ENCODE data around the gene KDELR1. TPM values are rescaled to one million over a fixed set of nuclear protein-coding genes. Genes with fewer than 3 reads are reported as not detected.
A peak's percentile ranks its signal among the peaks of the same experiment; 100 is the strongest.

KDELR1 gene
- total and polyA plus RNA-seq, 2 of the 13 experiments (the other 11 are each of a cell fraction or from before 2014, with no cell fraction given): 134 to 185 TPM

DNA sequence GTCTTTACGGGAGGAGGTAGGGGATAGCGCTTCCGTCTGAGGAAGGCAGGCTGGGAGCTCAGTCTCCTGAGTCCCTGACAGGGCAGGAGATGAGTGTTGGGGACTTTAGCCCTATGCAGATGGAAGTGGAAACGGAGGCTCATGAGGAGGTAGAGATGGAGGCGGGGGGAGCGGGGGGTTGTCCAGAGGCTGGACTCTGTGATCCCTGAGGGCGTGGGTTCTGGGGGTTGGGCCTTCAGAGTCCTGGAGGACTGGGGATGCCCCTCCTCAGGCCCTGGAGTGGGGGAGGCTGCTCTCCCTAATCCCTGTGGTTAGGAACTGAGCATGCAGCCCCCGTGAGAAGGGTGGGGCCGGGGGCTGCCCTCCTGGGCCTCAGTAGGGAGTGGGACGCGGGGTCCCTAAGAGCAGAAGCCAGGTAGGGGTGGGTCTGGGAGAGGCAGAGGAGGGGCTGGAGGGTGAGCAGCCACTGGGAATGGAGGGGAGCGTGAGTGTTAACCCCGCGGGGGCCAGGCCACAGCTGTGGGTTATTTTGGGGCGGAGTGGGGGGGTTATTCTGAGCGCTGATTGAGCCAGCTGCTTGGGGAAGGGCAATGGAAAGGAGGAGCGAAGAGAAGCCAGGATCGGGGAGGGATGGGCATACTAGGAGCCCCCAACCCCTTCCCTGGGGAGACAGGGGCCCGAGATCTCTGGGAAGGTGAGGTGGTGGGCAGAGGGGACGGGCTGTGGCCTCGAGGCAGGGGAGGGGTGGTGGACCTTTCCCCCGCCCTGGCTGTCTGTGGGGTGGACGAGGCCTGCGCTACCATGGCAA lies 4.9 kb upstream of the KDELR1 start (continued):
- TF ChIP-seq ADNP (CRISPR knock-in tag; IDR thresholded peaks at IDR 0.05) (no peak), ZNF331 (CRISPR knock-in tag; IDR thresholded peaks at IDR 0.05) (no peak), ZNF709 (CRISPR knock-in tag; IDR thresholded peaks at IDR 0.05) (no peak), SKI (IDR thresholded peaks at IDR 0.05; ENCODE audit: partially characterized antibody) (no peak), KMT2A (CRISPR knock-in tag; IDR thresholded peaks at IDR 0.05) (no peak), DR1 (CRISPR knock-in tag; IDR thresholded peaks at IDR 0.05) (no peak), SCMH1 (CRISPR knock-in tag; IDR thresholded peaks at IDR 0.05; ENCODE audit: borderline replicate concordance) (no peak), PRMT3 (CRISPR knock-in tag; IDR thresholded peaks at IDR 0.05; ENCODE audit: borderline replicate concordance, low read depth) (no peak), ISX (CRISPR knock-in tag; conservative IDR thresholded peaks at IDR 0.05) (no peak), HNF4A (CRISPR knock-in tag; IDR thresholded peaks at IDR 0.05) (0 out of 2 replicates have a peak, but pooled peaks have one; percentile 14), FLYWCH1 (CRISPR knock-in tag; IDR thresholded peaks at IDR 0.05) (no peak)
- TF ChIP-seq, protein P1, sequence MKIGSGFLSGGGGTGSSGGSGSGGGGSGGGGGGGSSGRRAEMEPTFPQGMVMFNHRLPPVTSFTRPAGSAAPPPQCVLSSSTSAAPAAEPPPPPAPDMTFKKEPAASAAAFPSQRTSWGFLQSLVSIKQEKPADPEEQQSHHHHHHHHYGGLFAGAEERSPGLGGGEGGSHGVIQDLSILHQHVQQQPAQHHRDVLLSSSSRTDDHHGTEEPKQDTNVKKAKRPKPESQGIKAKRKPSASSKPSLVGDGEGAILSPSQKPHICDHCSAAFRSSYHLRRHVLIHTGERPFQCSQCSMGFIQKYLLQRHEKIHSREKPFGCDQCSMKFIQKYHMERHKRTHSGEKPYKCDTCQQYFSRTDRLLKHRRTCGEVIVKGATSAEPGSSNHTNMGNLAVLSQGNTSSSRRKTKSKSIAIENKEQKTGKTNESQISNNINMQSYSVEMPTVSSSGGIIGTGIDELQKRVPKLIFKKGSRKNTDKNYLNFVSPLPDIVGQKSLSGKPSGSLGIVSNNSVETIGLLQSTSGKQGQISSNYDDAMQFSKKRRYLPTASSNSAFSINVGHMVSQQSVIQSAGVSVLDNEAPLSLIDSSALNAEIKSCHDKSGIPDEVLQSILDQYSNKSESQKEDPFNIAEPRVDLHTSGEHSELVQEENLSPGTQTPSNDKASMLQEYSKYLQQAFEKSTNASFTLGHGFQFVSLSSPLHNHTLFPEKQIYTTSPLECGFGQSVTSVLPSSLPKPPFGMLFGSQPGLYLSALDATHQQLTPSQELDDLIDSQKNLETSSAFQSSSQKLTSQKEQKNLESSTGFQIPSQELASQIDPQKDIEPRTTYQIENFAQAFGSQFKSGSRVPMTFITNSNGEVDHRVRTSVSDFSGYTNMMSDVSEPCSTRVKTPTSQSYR (CRISPR knock-in tag; IDR thresholded peaks at IDR 0.05; ENCODE audit: borderline replicate concordance): peak; percentile 32; the same call in 1 of the 2 replicates
- TF ChIP-seq, protein P2, sequence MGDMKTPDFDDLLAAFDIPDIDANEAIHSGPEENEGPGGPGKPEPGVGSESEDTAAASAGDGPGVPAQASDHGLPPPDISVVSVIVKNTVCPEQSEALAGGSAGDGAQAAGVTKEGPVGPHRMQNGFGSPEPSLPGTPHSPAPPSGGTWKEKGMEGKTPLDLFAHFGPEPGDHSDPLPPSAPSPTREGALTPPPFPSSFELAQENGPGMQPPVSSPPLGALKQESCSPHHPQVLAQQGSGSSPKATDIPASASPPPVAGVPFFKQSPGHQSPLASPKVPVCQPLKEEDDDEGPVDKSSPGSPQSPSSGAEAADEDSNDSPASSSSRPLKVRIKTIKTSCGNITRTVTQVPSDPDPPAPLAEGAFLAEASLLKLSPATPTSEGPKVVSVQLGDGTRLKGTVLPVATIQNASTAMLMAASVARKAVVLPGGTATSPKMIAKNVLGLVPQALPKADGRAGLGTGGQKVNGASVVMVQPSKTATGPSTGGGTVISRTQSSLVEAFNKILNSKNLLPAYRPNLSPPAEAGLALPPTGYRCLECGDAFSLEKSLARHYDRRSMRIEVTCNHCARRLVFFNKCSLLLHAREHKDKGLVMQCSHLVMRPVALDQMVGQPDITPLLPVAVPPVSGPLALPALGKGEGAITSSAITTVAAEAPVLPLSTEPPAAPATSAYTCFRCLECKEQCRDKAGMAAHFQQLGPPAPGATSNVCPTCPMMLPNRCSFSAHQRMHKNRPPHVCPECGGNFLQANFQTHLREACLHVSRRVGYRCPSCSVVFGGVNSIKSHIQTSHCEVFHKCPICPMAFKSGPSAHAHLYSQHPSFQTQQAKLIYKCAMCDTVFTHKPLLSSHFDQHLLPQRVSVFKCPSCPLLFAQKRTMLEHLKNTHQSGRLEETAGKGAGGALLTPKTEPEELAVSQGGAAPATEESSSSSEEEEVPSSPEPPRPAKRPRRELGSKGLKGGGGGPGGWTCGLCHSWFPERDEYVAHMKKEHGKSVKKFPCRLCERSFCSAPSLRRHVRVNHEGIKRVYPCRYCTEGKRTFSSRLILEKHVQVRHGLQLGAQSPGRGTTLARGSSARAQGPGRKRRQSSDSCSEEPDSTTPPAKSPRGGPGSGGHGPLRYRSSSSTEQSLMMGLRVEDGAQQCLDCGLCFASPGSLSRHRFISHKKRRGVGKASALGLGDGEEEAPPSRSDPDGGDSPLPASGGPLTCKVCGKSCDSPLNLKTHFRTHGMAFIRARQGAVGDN (CRISPR knock-in tag; IDR thresholded peaks at IDR 0.05): 0 out of 2 replicates have a peak, but pooled peaks have one; percentile 29
- TF ChIP-seq, protein P3, sequence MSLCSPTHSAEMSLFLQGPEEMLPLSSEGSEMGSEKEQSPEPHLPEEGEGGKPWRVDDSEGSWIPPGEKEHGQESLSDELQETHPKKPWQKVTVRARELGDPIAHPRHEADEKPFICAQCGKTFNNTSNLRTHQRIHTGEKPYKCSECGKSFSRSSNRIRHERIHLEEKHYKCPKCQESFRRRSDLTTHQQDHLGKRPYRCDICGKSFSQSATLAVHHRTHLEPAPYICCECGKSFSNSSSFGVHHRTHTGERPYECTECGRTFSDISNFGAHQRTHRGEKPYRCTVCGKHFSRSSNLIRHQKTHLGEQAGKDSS (CRISPR knock-in tag; IDR thresholded peaks at IDR 0.05; ENCODE audit: borderline replicate concordance, low read depth): no peak
- TF ChIP-seq, protein P4, sequence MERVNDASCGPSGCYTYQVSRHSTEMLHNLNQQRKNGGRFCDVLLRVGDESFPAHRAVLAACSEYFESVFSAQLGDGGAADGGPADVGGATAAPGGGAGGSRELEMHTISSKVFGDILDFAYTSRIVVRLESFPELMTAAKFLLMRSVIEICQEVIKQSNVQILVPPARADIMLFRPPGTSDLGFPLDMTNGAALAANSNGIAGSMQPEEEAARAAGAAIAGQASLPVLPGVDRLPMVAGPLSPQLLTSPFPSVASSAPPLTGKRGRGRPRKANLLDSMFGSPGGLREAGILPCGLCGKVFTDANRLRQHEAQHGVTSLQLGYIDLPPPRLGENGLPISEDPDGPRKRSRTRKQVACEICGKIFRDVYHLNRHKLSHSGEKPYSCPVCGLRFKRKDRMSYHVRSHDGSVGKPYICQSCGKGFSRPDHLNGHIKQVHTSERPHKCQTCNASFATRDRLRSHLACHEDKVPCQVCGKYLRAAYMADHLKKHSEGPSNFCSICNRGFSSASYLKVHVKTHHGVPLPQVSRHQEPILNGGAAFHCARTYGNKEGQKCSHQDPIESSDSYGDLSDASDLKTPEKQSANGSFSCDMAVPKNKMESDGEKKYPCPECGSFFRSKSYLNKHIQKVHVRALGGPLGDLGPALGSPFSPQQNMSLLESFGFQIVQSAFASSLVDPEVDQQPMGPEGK (CRISPR knock-in tag; IDR thresholded peaks at IDR 0.05): peak; percentile 47
- TF ChIP-seq, protein P5, sequence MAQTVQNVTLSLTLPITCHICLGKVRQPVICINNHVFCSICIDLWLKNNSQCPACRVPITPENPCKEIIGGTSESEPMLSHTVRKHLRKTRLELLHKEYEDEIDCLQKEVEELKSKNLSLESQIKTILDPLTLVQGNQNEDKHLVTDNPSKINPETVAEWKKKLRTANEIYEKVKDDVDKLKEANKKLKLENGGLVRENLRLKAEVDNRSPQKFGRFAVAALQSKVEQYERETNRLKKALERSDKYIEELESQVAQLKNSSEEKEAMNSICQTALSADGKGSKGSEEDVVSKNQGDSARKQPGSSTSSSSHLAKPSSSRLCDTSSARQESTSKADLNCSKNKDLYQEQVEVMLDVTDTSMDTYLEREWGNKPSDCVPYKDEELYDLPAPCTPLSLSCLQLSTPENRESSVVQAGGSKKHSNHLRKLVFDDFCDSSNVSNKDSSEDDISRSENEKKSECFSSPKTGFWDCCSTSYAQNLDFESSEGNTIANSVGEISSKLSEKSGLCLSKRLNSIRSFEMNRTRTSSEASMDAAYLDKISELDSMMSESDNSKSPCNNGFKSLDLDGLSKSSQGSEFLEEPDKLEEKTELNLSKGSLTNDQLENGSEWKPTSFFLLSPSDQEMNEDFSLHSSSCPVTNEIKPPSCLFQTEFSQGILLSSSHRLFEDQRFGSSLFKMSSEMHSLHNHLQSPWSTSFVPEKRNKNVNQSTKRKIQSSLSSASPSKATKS (CRISPR knock-in tag; IDR thresholded peaks at IDR 0.05): no peak

Measured in HepG2 (cell line).